ENCODE data around the gene CD2.

CD2 gene

DNA sequence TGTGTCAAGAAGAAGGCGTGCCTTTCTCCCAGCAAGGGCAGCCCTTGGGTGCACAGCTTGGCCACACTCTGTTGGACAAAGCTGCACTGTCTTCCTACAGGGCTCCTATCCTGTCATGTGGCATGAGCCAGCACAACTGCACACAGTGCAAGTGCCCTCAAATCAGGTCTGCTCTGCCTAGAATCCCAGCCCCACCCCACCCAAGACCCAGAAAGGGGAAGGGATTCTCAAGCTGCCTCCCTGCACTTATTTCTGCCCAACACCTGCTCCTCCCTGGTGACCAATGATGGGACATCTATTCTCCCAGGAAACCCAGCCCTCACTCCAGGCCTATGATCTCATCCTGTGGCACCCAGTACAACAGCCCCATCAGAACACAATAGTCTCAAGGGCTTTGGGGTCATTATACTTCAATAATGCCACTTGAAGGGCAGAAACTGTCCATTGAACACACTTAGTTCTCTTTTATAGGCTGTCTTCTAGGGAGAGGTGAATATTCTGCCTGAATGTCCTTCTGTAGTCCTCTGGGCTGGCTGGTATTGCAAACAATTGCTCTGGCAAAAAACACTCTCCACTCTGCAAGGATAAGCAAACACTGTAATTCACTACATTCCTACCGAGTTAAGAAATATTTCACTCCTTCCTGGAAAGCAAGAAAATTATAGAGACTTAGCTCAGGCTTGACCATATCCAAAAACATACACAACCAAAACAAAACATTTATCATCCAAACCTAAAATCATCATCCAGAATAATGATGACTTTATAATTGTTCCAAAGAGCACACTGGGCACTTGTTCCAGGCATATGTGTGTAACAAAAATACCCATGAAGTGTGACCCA is 43.6 kb upstream of the CD2 start:
- no peaks in the 10 kb centered on the region for H3K27me3 ChIP-seq
- TF ChIP-seq, protein P1, sequence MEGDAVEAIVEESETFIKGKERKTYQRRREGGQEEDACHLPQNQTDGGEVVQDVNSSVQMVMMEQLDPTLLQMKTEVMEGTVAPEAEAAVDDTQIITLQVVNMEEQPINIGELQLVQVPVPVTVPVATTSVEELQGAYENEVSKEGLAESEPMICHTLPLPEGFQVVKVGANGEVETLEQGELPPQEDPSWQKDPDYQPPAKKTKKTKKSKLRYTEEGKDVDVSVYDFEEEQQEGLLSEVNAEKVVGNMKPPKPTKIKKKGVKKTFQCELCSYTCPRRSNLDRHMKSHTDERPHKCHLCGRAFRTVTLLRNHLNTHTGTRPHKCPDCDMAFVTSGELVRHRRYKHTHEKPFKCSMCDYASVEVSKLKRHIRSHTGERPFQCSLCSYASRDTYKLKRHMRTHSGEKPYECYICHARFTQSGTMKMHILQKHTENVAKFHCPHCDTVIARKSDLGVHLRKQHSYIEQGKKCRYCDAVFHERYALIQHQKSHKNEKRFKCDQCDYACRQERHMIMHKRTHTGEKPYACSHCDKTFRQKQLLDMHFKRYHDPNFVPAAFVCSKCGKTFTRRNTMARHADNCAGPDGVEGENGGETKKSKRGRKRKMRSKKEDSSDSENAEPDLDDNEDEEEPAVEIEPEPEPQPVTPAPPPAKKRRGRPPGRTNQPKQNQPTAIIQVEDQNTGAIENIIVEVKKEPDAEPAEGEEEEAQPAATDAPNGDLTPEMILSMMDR (IDR thresholded peaks at IDR 0.05) = no peak
- no peak overlapping the region for H3K27ac ChIP-seq
- H3K9me3 ChIP-seq = no peaks in the 10 kb centered on the region
- no peaks in the 10 kb centered on the region for H3K4me1 ChIP-seq (ENCODE audit: control insufficient read depth in 1 of 2, insufficient read depth in 1 of 2, low read depth in 1 of 2, low read length in 1 of 2)
- no peaks in the 10 kb centered on the region for H3K36me3 ChIP-seq
- no peak overlapping the region for H3K4me3 ChIP-seq (ENCODE audit: low read depth in 1 of 2, low read length in 1 of 2)

DNA sequence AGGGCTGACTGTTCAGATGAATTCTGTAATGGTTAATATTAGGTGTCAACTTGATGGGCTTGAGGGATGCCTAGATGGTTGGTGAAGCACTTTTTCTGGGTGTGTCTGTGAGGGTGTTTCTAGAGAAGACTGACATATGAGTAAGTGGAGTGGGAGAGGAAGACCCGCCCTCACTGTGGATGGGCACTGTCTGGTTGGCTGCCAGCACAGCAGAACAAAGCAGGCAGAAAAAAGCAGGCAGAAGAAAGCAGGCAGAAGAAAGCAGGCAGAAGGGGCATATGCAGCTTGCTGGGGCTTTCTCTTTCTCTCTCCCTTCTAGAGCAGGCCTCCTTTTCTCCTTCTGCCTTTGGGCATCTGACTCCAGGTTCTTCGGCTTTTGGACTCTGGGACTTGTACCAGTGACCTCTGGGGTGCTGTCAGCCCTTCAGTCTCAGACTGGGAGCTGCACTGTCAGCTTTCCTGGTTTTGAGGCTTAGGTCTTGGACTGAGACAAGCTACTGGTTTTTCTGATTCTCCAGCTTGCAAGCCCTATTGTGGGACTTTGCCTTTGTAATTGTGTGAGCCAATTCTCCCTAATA is 42.9 kb upstream of the CD2 start:
- Histone ChIP-seq H3K4me1 (ENCODE audit: control insufficient read depth in 1 of 2, insufficient read depth in 1 of 2, low read depth in 1 of 2, low read length in 1 of 2) (no peaks in the 10 kb centered on the region), H3K27ac (no peak overlapping the region), H3K4me3 (ENCODE audit: low read depth in 1 of 2, low read length in 1 of 2) (no peak overlapping the region), H3K9me3 (no peaks in the 10 kb centered on the region), H3K27me3 (no peaks in the 10 kb centered on the region), H3K36me3 (no peaks in the 10 kb centered on the region)
- TF ChIP-seq, protein P1 (IDR thresholded peaks at IDR 0.05) = no peak

DNA sequence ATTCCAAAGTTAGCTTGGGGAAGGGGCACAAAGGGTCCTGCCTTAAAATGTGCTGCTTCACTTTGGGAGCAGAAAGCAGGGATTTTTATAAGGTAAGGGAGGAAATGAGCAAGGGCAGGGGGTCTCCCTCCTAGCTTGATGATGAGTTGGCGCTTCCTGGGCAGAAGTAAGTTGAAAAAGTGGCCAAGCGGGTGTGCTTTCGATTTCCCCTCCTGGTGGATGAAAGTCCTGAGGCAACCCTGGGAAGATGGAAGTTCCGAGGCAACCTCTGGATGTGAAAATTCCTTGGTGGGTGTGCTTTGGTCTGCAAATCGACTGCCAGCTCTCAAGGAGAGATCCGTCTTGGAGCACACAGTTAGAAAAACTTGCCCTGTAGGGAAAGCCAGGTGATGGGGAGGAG is 41.7 kb upstream of the CD2 start:
- H3K4me1 ChIP-seq (ENCODE audit: control insufficient read depth in 1 of 2, insufficient read depth in 1 of 2, low read depth in 1 of 2, low read length in 1 of 2) = no peaks in the 10 kb centered on the region
- TF ChIP-seq, protein P1 (IDR thresholded peaks at IDR 0.05) = no peak

DNA sequence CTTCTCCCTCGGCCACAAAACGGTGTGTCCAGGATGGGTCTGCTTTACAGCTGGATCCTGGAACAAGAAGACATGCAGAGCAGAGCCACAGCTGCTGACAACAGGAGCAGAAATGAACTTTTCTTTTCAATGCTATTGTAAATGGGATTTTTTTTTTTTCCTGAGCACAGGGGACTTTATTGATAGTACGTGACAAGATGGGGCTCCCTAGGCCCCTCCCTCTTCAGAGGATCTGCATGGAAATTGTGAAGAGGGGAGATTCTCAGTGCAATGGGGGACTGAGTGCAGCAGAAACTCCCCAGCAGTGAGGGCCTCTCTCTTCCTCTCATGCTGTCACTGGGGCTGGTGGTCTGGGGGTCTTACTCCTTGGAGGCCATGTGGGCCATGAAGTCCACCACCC is 40.8 kb upstream of the CD2 start:
- no peaks in the 10 kb centered on the region for H3K27me3 ChIP-seq
- no peaks in the 10 kb centered on the region for H3K4me1 ChIP-seq (ENCODE audit: control insufficient read depth in 1 of 2, insufficient read depth in 1 of 2, low read depth in 1 of 2, low read length in 1 of 2)
- no peak overlapping the region for H3K27ac ChIP-seq
- no peaks in the 10 kb centered on the region for H3K36me3 ChIP-seq
- no peak overlapping the region for H3K4me3 ChIP-seq (ENCODE audit: low read depth in 1 of 2, low read length in 1 of 2)
- H3K9me3 ChIP-seq = no peaks in the 10 kb centered on the region
- TF ChIP-seq, protein P1 (IDR thresholded peaks at IDR 0.05) = no peak

More for the DNA sequence above, 41.7 kb upstream of the CD2 start:
- no peaks in the 10 kb centered on the region for H3K9me3 ChIP-seq
- H3K27ac ChIP-seq = no peak overlapping the region
- H3K4me3 ChIP-seq (ENCODE audit: low read depth in 1 of 2, low read length in 1 of 2) = no peak overlapping the region
- no peaks in the 10 kb centered on the region for H3K36me3 ChIP-seq
- no peaks in the 10 kb centered on the region for H3K27me3 ChIP-seq

DNA sequence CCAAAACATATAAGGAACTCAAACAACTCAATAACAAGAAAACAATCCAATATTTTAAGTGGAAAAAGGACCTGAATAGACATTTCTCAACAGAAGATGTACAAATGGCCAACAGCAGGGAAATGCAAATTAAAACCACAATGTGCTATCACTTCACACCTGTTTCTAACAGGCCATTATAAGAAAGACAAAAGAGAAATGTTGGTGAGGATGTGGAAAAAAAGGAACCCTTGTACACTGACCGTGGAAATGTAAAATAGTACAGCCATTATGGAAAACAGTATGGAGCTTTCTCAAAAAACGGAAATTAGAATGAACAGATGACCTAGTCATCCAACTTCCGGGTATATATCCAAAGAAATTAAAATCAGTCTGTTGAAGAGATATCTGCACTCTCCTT is 37.8 kb upstream of the CD2 start:
- Histone ChIP-seq H3K4me1 (ENCODE audit: control insufficient read depth in 1 of 2, insufficient read depth in 1 of 2, low read depth in 1 of 2, low read length in 1 of 2) (no peaks in the 10 kb centered on the region), H3K27me3 (no peaks in the 10 kb centered on the region), H3K27ac (no peak overlapping the region), H3K9me3 (no peaks in the 10 kb centered on the region), H3K36me3 (no peaks in the 10 kb centered on the region), H3K4me3 (ENCODE audit: low read depth in 1 of 2, low read length in 1 of 2) (no peak overlapping the region)
- TF ChIP-seq, protein P1 (IDR thresholded peaks at IDR 0.05) = no peak
